GM18511 (cell line): ENCODE measurements around the gene ZBTB6.

Experiments
- ATAC-seq: cut with Tn5 transposase; IDR thresholded peaks from one replicate; pipeline ENCODE4 v1.9.1; 2021; ENCODE audit warnings: mild to moderate bottlenecking, moderate library complexity; ENCODE audit not compliant: unreplicated experiment

Gene ZBTB6

GRCh38 chr9:122912964-122913673 is at the start of gene ZBTB6:
Gene ZBTB6 (minus strand): TSS chr9:122913323. CDS start chr9:122912072, 1,251 bp downstream.
- ATAC-seq = peak; percentile 97

GRCh38 chr9:122961139-122961538 is 48.0 kb upstream of the ZBTB6 start:
- no peak for ATAC-seq

DNA sequence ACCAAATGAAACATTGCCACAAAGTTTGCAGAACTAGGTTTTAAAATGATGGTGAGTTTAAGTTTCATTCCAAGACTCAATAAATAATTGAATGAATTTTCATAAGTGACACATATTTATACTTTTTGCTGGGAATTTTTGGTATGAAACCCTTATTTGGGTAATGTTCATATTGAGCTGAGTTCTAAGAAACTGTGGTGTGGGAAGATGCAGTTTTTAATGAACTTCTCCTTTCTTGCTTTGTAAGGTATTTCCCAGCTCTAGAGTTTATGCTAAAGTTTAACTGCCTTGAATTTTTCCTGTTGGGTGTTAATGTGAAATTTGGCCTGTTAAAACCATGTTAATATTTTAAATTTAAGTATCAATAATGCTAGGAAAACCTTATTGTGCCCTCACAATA is 42.8 kb upstream of the ZBTB6 start:
- no peak for ATAC-seq

DNA sequence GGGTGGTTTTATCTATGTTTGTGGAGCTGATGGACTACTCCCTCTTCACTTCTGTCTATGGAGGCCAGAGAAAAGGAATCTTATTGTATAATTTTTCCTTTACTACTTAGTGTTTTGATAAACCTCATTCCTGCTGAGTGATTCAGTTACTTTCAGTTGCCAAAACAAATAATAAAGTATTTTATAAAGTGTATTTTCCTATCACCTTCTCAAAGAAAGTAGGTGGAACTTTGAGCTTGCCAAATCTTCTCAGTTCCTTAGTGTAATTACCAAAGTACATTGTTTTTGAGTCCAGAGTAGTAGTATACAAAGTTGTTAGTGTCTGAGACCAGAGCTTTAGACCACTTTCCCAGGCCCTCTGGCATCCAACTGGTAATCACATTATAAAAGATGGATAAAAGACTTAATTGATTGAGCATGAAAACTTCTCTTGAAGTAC is 41.1 kb upstream of the ZBTB6 start:
- no peak for ATAC-seq

DNA sequence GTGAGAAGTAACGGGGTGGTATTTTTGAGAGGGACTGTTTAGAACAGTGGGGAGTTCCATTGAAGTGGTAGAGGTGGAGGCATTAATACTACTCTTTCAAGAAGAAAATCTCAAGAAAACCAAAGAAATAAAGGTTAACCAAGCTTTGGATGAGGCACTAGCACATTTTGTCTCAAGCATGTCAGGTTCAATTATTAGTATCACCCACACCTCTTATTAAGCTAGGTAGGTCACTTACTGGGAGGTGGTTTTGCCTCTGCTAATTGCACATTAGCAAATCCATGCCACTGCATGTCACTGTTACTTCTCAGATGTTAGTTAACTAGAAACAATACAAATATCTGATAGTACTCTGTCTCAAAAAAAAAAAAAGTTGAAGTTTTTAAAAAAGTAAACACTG is 37.9 kb upstream of the ZBTB6 start:
- ATAC-seq = no peak

DNA sequence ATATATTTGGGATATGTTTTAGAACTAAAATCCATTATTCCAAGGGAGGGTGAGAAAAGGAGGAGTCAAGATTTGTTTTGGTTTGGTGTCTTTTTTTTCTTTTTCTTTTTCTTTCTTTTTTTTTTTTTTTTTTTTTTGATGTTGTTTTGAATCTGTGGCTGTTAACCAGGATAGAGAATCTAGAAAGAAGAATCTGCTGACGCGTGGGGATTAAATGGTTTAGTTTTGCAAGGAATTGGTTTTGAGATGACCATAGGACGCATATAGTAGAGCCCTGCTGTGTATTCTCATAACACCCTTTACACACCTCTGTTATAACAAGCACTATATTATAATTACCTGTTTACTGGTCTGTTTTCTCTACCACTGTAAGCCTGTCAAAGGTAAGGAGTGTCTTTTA is 37.1 kb upstream of the ZBTB6 start:
- ATAC-seq = no peak

DNA sequence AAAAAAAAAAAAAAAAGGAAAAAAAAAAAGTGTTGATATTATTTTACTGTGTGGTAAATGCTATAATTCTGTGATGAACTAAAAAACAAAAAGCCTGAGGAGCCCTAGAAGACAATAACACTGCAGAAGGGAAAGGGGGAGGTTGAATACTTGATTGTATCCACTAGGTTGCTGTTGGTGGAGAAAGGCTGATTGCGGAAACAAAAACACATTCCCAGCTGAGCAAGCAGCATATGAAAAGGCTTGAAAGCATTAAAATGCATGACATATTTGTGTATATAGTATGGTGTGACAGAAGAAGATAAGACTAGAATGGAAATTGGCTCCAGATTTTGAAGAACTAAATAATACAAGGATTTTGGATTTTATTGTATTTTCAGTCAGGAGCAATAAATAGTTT is 36.6 kb upstream of the ZBTB6 start:
- no peak for ATAC-seq

DNA sequence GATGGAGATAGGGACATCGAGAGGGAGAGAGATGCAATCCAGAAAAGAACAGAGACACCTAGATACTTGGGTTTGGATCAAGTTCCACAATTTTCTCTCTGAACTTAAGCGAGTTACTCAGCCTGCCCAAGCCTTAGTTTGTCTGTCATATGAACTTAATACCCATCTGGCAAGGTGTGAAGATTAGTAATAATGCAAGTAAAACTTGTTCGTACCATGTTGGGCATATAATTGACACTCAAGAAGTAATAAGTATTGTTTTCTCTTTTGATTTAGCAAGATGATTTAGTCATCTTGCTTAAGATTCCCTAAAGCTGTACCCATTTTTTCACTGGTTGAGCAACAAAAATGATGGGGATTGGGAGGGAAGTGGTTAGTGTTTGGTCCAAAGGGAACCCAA is 35.2 kb upstream of the ZBTB6 start:
- no peak for ATAC-seq

DNA sequence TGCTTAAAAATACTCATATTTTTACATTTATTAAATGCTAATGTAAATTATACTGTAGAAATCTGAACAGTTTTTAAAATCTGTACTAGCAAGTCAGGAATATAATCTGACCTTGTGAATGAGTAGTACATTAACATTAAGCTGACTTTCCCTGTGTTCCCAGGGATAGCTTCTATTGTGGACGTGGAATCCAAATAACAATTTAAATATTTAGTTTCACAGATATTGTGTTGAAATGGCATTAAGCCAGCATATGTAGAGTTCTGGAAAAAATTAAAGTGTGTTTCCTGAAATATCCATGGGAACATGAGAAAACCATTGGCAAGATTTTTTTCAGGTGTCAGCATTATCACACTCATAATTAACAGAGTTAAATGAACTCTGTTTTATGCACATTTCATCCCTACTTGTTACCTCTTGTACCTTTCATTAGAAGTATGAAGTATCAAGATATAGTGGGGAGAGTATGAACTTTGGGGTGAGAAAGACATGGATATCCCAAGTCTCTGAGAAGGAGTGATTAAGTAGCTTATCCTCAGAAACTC is 33.4 kb upstream of the ZBTB6 start:
- no peak for ATAC-seq

GRCh38 chr9:122944960-122945888 is 32.1 kb upstream of the ZBTB6 start:
- no peak for ATAC-seq

- no peak for ATAC-seq
Measured at GRCh38 chr9:122941582-122942234, 28.6 kb upstream of the ZBTB6 start.

- peak; percentile 99 for ATAC-seq
Measured at GRCh38 chr9:122940749-122941581, 27.8 kb upstream of the ZBTB6 start, which contains the start of gene RABGAP1. Gene RABGAP1 (plus strand): TSS chr9:122941020. CDS start chr9:122957060, 16,040 bp downstream.

DNA sequence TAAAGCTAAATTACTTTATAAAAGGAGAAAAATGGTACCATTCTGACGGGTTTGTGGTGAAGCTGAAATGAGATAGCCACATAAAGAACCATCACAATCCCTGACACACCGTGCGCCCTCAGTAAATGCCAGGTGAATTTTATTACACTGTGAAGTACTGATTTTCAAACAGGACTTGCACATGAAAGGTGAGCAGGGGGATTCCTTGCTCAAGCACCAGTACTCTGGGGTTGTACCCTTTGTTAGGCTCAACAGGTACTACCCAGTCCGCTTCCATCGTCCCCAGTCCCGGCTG is 27.3 kb upstream of the ZBTB6 start:
- no peak for ATAC-seq

GRCh38 chr9:122939601-122940000 is 26.5 kb upstream of the ZBTB6 start:
- no peak for ATAC-seq

- no peak for ATAC-seq
Measured at GRCh38 chr9:122936883-122937282, 23.8 kb upstream of the ZBTB6 start.

- no peak for ATAC-seq
Measured at GRCh38 chr9:122936464-122936863, 23.3 kb upstream of the ZBTB6 start.

- ATAC-seq = peak; percentile 97
Measured at GRCh38 chr9:122931226-122932121, 18.4 kb upstream of the ZBTB6 start, which contains the start of gene ZBTB26. Gene ZBTB26 (minus strand): TSS chr9:122931512. CDS start chr9:122919934, 11,578 bp downstream.

- ATAC-seq = peak; percentile 48
Measured at GRCh38 chr9:122930541-122931225, 17.6 kb upstream of the ZBTB6 start.
